DND-41 (cell line): ENCODE measurements around the gene RARRES1.

Source experiments
- ATAC-seq: fragments of 200-7000 bp; cut with Tn5 transposase; 3 replicates; pipeline ENCODE4 v1.9.1; 2021; ENCODE audit warnings: low read depth; ENCODE audit not compliant: insufficient read depth
- DNase-seq: peaks from one replicate; pipeline ENCODE4 v3.0.0-alpha.2; 2020
- H2AFZ ChIP-seq: 2 replicates; pipeline ENCODE4 v1.6.0; 2012; ENCODE audit warnings: low read depth, low read length
- H3K27ac ChIP-seq: 2 replicates; pipeline ENCODE4 v1.5.1; 2012; ENCODE audit warnings: low read length, inconsistent platforms
- H3K27me3 ChIP-seq: fragments of 200-600 bp; sonication (generic); 2 replicates; pipeline ENCODE4 v1.6.0; 2012; ENCODE audit warnings: low read length, mild to moderate bottlenecking, inconsistent platforms; ENCODE audit not compliant: insufficient read depth, poor library complexity
- H3K36me3 ChIP-seq: 2 replicates; pipeline ENCODE4 v1.5.1; 2012; ENCODE audit warnings: low read length, inconsistent platforms; ENCODE audit not compliant: insufficient read depth
- H3K4me1 ChIP-seq: 2 replicates; pipeline ENCODE4 v1.5.1; 2012; ENCODE audit warnings: mild to moderate bottlenecking, low read length; ENCODE audit not compliant: insufficient read depth
- H3K4me2 ChIP-seq: 2 replicates; pipeline ENCODE4 v1.6.0; 2012; ENCODE audit warnings: mild to moderate bottlenecking, moderate library complexity, low read length, inconsistent platforms; ENCODE audit not compliant: insufficient read depth
- H3K4me3 ChIP-seq, 2 experiments: fragments of 200-600 bp in 1 of 2; shearing (Covaris generic) in 1 of 2; 2 replicates each; pipeline ENCODE4 v1.5.1; 2012 to 2016; ENCODE audit warnings: inconsistent platforms in 2 of 2, low read length in 2 of 2, mild to moderate bottlenecking in 2 of 2, low read depth in 1 of 2, moderate library complexity in 1 of 2
- H3K79me2 ChIP-seq: 2 replicates; pipeline ENCODE4 v1.6.0; 2012; ENCODE audit warnings: low read length, inconsistent platforms; ENCODE audit not compliant: insufficient read depth
- H3K9ac ChIP-seq: 2 replicates; pipeline ENCODE4 v1.6.0; 2012; ENCODE audit warnings: low read depth, mild to moderate bottlenecking, inconsistent platforms, low read length, moderate library complexity
- H3K9me3 ChIP-seq: 2 replicates; pipeline ENCODE4 v1.5.1; 2012; ENCODE audit warnings: low read length, moderate library complexity, mild to moderate bottlenecking, inconsistent platforms; ENCODE audit not compliant: insufficient read depth, severe bottlenecking
- H4K20me1 ChIP-seq: 2 replicates; pipeline ENCODE4 v1.6.0; 2012; ENCODE audit warnings: low read length; ENCODE audit not compliant: insufficient read depth
- EZH2 ChIP-seq: IDR thresholded peaks from 3 replicates; pipeline ENCODE4 v1.6.1; 2012; ENCODE audit warnings: borderline replicate concordance, low read depth, mild to moderate bottlenecking, moderate library complexity, low read length, inconsistent platforms; ENCODE audit not compliant: severe bottlenecking
- TF ChIP-seq, protein P1 (sequence below): IDR thresholded peaks from 2 replicates; pipeline ENCODE4 v1.5.1; 2012; ENCODE audit warnings: borderline replicate concordance, low read length, moderate library complexity, mild to moderate bottlenecking; ENCODE audit not compliant: poor library complexity, severe bottlenecking; ENCODE audit errors: extremely low read depth

Gene RARRES1

GRCh38 chr3:158773166-158773565 is 40.9 kb upstream of the RARRES1 start:
- ATAC-seq (no peak), DNase-seq (no peak)
- Histone ChIP-seq H3K79me2 (no peaks in the 10 kb centered on the region), H3K4me3 (no peak overlapping the region), H3K9ac (no peak overlapping the region), H4K20me1 (no peaks in the 10 kb centered on the region), H2AFZ (no peak overlapping the region), H3K4me2 (no peak overlapping the region), H3K27ac (no peak overlapping the region), H3K36me3 (no peaks in the 10 kb centered on the region), H3K27me3 (no peaks in the 10 kb centered on the region), H3K4me1 (no peaks in the 10 kb centered on the region), H3K9me3 (no peaks in the 10 kb centered on the region)
- no peak for TF ChIP-seq EZH2
- TF ChIP-seq, protein P1, sequence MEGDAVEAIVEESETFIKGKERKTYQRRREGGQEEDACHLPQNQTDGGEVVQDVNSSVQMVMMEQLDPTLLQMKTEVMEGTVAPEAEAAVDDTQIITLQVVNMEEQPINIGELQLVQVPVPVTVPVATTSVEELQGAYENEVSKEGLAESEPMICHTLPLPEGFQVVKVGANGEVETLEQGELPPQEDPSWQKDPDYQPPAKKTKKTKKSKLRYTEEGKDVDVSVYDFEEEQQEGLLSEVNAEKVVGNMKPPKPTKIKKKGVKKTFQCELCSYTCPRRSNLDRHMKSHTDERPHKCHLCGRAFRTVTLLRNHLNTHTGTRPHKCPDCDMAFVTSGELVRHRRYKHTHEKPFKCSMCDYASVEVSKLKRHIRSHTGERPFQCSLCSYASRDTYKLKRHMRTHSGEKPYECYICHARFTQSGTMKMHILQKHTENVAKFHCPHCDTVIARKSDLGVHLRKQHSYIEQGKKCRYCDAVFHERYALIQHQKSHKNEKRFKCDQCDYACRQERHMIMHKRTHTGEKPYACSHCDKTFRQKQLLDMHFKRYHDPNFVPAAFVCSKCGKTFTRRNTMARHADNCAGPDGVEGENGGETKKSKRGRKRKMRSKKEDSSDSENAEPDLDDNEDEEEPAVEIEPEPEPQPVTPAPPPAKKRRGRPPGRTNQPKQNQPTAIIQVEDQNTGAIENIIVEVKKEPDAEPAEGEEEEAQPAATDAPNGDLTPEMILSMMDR: no peak

DNA sequence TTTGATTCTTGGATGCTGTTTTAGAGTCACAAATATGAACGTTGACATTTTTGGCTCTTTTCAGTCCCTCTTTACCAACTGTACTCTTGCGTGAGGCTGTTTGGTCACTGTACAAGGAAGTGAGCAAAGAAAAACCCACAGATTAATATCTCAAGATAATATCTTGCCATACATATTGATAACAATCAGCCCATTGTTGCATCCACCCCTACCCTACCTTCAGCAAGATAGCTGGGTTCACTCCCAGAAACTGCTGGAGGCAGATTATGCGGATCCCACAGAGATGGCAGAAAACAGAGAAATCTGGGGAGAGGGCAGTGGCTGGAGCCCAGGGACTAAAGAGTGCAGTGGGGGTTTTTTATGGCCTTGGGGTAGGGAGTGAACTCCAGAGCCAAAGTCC is 39.7 kb upstream of the RARRES1 start:
- Histone ChIP-seq H2AFZ (no peak overlapping the region), H3K4me2 (no peak overlapping the region), H3K27ac (no peak overlapping the region)

DNA sequence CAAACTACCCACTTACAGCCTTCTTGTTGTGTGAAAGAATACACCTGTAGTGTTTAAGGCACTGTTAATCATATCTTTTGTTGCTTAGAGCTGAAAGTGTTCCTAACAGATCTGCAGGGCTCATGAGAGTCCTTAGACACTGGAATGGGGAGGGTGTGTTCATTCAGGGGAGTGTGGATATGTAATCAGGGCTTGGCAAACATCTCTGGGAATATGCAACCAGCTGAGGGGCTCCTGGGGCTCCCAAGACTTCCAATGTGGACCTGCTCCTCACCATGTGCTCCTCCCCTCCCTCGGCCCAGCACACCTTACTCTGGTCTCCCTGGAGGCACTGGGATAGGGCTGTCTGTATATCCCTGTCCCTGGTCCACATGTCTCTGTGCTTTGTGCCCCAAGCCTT is 39.3 kb upstream of the RARRES1 start:
- Histone ChIP-seq H3K27me3 (no peaks in the 10 kb centered on the region), H3K4me2 (no peak overlapping the region), H3K36me3 (no peaks in the 10 kb centered on the region), H4K20me1 (no peaks in the 10 kb centered on the region), H3K27ac (no peak overlapping the region), H2AFZ (no peak overlapping the region), H3K4me1 (no peaks in the 10 kb centered on the region), H3K4me3 (no peak overlapping the region), H3K79me2 (no peaks in the 10 kb centered on the region), H3K9me3 (no peaks in the 10 kb centered on the region), H3K9ac (no peak overlapping the region)
- no peak for DNase-seq
- TF ChIP-seq EZH2: no peak
- TF ChIP-seq, protein P1: no peak
- no peak for ATAC-seq

More for the DNA sequence above, 39.7 kb upstream of the RARRES1 start:
- Histone ChIP-seq H3K79me2 (no peaks in the 10 kb centered on the region), H3K4me3 (no peak overlapping the region), H4K20me1 (no peaks in the 10 kb centered on the region), H3K36me3 (no peaks in the 10 kb centered on the region), H3K9me3 (no peaks in the 10 kb centered on the region), H3K27me3 (no peaks in the 10 kb centered on the region), H3K4me1 (no peaks in the 10 kb centered on the region), H3K9ac (no peak overlapping the region)
- ATAC-seq: no peak
- no peak for DNase-seq
- no peak for TF ChIP-seq EZH2
- TF ChIP-seq, protein P1: no peak
